Measurements from ENCODE around the gene RSPRY1.

Gene RSPRY1

GRCh38 chr16:57152096-57153093 lies 33.7 kb upstream of the RSPRY1 start:
- no peak for DNase-seq (ENCODE audit: low read depth in 4 of 4, low spot score in 1 of 4)

GRCh38 chr16:57153841-57154240 lies 32.3 kb upstream of the RSPRY1 start:
- DNase-seq (ENCODE audit: low read depth in 4 of 4, low spot score in 1 of 4): no peak

- DNase-seq (ENCODE audit: low read depth in 4 of 4, low spot score in 1 of 4): no peak
Observed at GRCh38 chr16:57155702-57156350, 30.3 kb upstream of the RSPRY1 start.

- no peak for DNase-seq (ENCODE audit: low read depth in 4 of 4, low spot score in 1 of 4)
Observed at GRCh38 chr16:57156351-57156703, 29.8 kb upstream of the RSPRY1 start.

- DNase-seq (ENCODE audit: low read depth in 4 of 4, low spot score in 1 of 4): no peak
Observed at GRCh38 chr16:57157533-57157932, 28.6 kb upstream of the RSPRY1 start.

- no peak for DNase-seq (ENCODE audit: low read depth in 4 of 4, low spot score in 1 of 4)
Observed at GRCh38 chr16:57159447-57159846, 26.7 kb upstream of the RSPRY1 start.

- DNase-seq (ENCODE audit: low read depth in 4 of 4, low spot score in 1 of 4): no peak
Observed at GRCh38 chr16:57163842-57164241, 22.3 kb upstream of the RSPRY1 start.

GRCh38 chr16:57165483-57165882 lies 20.6 kb upstream of the RSPRY1 start:
- DNase-seq (ENCODE audit: low read depth in 4 of 4, low spot score in 1 of 4): no peak

- DNase-seq (ENCODE audit: low read depth in 4 of 4, low spot score in 1 of 4): no peak
Observed at GRCh38 chr16:57165938-57166337, 20.2 kb upstream of the RSPRY1 start.

- DNase-seq (ENCODE audit: low read depth in 4 of 4, low spot score in 1 of 4): no peak
Observed at GRCh38 chr16:57166451-57166850, 19.7 kb upstream of the RSPRY1 start.

GRCh38 chr16:57166951-57167350 lies 19.2 kb upstream of the RSPRY1 start:
- DNase-seq (ENCODE audit: low read depth in 4 of 4, low spot score in 1 of 4): no peak

GRCh38 chr16:57167538-57167937 lies 18.6 kb upstream of the RSPRY1 start:
- DNase-seq (ENCODE audit: low read depth in 4 of 4, low spot score in 1 of 4): no peak

GRCh38 chr16:57167953-57168352 lies 18.2 kb upstream of the RSPRY1 start:
- no peak for DNase-seq (ENCODE audit: low read depth in 4 of 4, low spot score in 1 of 4)

- no peak for DNase-seq (ENCODE audit: low read depth in 4 of 4, low spot score in 1 of 4)
Observed at GRCh38 chr16:57169327-57169726, 16.8 kb upstream of the RSPRY1 start.

GRCh38 chr16:57172721-57173290 lies 13.3 kb upstream of the RSPRY1 start:
- DNase-seq (ENCODE audit: low read depth in 4 of 4, low spot score in 1 of 4): no peak

- no peak for DNase-seq (ENCODE audit: low read depth in 4 of 4, low spot score in 1 of 4)
Observed at GRCh38 chr16:57175896-57176295, 10.2 kb upstream of the RSPRY1 start.

GRCh38 chr16:57178196-57178595 lies 7.9 kb upstream of the RSPRY1 start:
- DNase-seq (ENCODE audit: low read depth in 4 of 4, low spot score in 1 of 4): no peak

- no peak for DNase-seq (ENCODE audit: low read depth in 4 of 4, low spot score in 1 of 4)
Observed at GRCh38 chr16:57178793-57179212, 7.3 kb upstream of the RSPRY1 start.

GRCh38 chr16:57179215-57179828 lies 6.8 kb upstream of the RSPRY1 start:
- DNase-seq (ENCODE audit: low read depth in 4 of 4, low spot score in 1 of 4): no peak

- no peak for DNase-seq (ENCODE audit: low read depth in 4 of 4, low spot score in 1 of 4)
Observed at GRCh38 chr16:57184113-57184512, 2.0 kb upstream of the RSPRY1 start.

GRCh38 chr16:57184887-57185445 lies 1.2 kb upstream of the RSPRY1 start:
- DNase-seq (ENCODE audit: low read depth in 4 of 4, low spot score in 1 of 4): no peak

All from stimulated activated CD4-positive, alpha-beta T cell treated with anti-CD3 and anti-CD28 coated beads, Interleukin-1b, Interleukin-23, amount 100 ng/mL, for 24 hours (primary cell).